Fibroblast of skin of left biceps (primary cell): Measurements from ENCODE around the gene MPP3.

Source experiments
- DNase-seq, 2 experiments: peaks; one replicate each; pipeline ENCODE4 v3.0.0-alpha.2; 2013; ENCODE audit warnings: low read depth in 2 of 2

MPP3 gene

GRCh38 chr17:43772877-43773648, 59.9 kb downstream of the MPP3 start:
- no peak for DNase-seq

DNA sequence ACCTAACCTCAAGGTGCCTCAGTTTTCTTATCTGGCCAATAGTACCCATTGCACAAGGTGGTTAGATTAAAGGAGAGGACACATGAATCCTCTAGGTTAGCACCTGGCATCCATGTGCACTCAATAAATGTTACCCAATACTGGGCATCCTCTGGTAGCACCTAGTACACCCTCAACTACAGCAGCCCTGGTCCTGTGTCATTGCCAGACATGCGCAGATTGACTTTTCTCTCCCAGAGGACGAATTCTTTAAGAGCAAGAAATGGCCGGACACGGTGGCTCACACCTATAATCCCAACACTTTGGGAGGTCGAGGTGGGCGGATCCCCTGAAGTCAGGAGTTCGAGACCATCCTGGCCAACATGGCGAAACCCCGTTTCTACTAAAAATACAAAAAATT, 61.5 kb downstream of the MPP3 start:
- DNase-seq: no peak

- DNase-seq: no peak
These were observed 62.0 kb downstream of the MPP3 start for GRCh38 chr17:43770957-43771356.

DNA sequence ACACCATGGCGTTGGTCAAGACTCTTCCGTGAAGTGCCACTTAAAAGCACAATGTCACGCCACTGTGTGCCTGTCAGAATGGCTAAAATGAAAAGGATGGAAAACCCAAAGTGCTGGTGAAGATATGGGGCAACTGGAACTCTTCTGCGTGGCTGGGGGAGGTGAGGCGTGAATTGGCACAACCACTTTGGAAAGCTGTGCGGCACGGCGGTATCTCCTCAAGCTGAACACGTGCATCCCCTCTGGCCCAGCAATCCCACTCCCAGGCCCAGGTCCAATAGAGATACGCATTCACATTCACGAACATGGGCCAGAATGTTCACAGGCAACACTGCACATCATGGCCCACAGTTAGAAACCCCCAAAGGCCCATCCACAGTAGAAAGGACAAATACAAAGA, 63.1 kb downstream of the MPP3 start:
- DNase-seq: no peak

DNA sequence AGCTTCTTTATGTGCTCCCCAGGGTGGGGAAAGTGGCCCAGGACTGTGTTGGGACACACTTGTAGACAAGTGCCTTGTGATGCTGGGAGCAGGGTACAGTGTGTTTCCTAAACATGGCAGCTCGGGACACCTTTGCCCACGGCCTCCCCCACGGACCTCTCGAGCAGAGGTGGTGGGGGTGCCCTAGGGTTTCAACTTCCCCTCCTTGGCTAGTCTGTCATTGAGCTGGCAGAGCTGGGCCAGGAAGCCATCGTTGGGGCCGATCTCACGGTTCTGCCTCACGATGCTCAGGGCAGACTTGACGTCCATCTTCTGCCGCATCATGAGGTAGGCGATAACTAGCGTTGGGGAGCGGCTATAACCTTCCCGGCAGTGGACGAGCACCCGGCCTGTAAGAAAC, 63.5 kb downstream of the MPP3 start:
- no peak for DNase-seq

GRCh38 chr17:43768943-43769342, 64.0 kb downstream of the MPP3 start:
- DNase-seq: no peak

DNA sequence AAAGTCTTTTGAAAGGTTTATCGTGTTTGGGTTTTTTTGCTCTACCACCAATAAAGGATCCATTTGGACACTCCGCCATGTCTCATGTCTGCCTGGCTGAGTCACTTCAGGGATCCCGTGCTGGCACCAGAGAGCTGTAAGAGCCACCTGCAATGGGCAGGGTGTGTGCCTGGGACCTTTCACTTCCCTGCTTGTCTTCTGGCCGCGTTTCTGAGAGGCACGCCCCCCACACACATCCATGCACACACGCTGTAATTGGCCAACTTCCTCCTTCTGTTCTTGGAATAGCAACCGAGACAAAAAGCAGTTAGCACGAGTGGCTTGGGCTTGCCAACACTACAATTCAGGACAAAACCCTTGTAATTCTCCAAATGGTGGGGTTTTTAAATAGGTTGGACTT, 64.6 kb downstream of the MPP3 start:
- no peak for DNase-seq

- DNase-seq: no peak
These were observed 65.3 kb downstream of the MPP3 start for GRCh38 chr17:43767713-43768059.

GRCh38 chr17:43767053-43767712, 65.8 kb downstream of the MPP3 start:
- DNase-seq: no peak

GRCh38 chr17:43766413-43767052, 66.4 kb downstream of the MPP3 start:
- DNase-seq: no peak

- peak; percentile 62 to 70 for DNase-seq
These were observed 72.6 kb downstream of the MPP3 start for GRCh38 chr17:43760254-43760852.

DNA sequence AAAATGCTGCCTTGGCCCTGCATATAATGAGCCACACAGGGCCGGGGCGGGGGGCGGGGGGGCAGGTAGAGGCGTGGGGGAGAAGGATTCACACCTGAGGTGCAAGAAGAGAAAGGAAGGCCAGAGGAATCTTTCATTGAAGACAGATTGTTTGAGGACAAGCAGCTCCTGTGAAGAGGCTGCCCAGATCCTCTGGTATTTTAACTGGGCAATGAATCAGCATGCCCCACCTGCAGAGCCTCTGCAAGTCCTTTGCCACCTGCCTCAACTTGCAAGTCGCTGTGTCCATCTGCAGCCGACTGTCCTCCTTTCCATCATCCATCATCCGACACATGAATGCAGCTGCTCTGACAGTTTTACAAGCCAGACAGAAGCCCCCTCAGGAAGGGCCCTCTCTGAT, 73.1 kb downstream of the MPP3 start:
- DNase-seq: no peak

DNA sequence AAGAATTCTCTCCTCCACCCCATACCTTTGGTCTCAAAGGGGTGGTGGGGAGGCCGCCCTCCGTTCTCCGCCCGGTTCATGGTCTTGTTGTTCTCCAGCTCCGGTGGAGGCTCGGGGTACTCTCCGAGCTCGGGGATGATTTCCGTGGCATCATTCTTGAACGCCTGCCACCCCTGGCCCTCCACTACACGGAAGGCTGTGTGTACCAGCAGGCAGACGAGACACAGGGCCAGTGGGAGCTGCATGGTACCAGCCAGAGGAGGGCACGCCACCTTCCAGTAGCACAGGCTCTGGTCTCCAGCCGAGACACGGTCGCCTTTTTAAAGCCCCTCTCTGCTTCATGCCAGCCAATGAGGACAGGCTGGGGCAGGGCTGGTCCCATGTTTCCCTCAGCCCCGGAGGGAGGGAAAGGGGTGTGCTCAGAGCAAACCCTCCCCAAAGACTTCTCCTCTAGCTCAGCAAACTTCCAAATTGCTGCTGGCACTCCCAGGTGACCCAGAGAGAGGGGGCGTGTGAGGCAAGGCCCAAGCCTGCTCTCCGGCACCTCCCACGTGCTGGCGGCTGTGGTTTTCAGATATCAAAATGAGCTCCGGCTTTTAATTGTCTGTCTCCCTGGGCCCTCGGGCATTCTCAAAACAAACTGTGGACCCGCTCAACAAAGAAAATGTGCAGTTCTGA, 74.3 kb downstream of the MPP3 start, which contains the start of gene SOST:
Gene SOST (minus strand): TSS at position 295 of the 678 bp plus-strand sequence. CDS start 50 bp downstream, at position 245.
- no peak for DNase-seq

DNA sequence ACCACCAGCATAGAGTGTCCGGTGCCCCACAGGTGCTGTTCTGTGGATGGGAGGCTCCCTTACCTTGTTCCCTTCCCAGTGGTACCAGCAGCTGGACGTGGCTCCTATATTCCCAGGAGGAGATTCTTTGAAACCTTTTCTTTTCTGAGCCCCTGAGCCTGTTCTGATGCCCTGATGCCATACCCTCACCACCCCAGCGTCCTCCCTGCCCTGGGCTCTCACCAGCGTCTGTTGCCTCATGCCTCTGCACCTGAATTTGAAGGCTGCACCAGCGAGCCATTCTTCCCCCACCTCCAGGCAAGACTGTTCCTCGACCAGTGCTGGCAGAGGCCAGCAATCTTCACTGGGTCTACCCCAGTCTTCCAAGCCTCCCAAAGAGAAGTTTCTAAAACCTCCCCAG, 74.9 kb downstream of the MPP3 start:
- DNase-seq: no peak

- DNase-seq: no peak
These were observed 75.7 kb downstream of the MPP3 start for GRCh38 chr17:43757171-43757660.

GRCh38 chr17:43756201-43756600, 76.7 kb downstream of the MPP3 start:
- DNase-seq: no peak

DNA sequence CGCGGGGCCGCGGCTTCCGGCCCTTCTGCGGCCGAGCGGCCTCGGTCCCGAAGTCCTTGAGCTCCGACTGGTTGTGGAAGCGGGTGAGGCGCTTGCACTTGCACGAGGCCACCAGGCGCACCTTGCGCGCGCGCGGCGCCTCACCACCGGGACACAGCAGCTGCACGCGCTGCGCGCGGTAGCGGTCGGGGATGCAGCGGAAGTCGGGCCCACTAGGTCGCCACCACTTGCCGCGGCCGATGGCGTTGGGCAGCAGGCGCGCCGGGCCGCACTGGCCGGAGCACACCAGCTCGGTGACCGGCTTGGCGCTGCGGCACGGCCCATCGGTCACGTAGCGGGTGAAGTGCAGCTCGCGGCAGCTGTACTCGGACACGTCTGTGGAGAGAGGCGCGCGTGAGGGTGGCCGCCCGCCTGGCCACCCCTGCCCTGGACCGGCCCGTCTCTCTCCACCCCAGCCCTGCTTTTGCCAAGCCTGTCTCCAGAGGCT, 77.5 kb downstream of the MPP3 start:
- DNase-seq: no peak

DNA sequence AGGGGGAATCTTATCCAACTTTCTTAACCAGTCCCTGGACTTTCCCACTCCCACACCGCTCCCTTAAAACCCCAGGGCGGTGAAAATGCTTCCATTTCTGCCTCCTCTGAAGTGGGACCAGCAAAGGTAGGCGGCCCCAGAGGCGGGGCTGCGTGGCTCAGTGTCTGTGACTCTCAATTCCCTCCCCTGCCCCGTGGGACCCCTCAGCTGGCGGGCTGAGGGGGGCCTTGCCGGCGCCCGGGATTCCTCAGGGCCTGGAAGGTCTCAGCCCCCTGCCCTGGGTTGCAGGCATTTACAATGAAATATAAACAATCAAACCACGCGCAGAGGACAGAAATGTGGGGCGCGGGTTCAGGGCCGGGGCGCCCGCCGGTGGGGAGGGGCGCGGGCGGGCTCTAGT, 78.0 kb downstream of the MPP3 start:
- no peak for DNase-seq

DNA sequence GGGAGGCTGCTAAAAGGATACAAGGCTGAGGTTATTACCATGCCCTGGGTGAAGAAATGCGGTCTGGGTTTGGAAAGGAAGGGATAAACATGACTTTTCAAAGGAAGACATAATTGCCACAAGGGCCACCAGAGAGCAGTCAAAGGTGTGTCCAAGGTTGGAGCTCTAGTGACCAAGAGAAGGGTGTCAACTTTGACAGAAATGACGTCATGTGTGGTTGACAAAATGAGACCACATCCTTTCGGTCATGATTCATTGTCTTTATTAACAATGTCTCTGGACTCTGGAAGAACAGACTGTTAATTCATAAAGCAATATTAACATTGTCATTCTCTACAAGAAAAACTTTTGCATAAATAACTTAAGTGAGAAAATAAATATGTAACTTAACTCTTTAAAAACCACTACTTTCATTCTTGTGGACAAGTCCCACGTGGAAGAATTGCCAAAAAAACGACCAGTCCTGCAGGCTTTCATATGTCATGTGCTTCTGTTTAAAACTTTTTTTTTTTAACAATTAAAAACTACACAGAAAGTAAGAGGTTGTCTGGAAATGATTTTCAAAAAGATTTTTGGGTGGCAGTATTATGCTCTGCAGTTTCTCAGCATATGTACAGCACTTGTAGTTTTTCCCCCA, 79.3 kb downstream of the MPP3 start:
- no peak for DNase-seq
